ENCODE results near the gene RAET1L. TPM values are rescaled to one million over a fixed set of nuclear protein-coding genes. Genes with fewer than 3 reads are reported as not detected.
"Not testable (repeated sequence)": the region's sequence is repeated elsewhere in the genome, so short reads cannot be mapped to it uniquely, and the experiment has no call there.

Gene RAET1L
- total and polyA plus RNA-seq, 2 donors: not detected

- no peak overlapping the region for H3K27ac ChIP-seq (ENCODE audit: low read depth)
- H3K36me3 ChIP-seq (ENCODE audit: insufficient read depth): no peaks in the 10 kb centered on the region
- no peak overlapping the region for H3K4me3 ChIP-seq (ENCODE audit: low read depth, low read length)
- H3K4me1 ChIP-seq (ENCODE audit: insufficient read depth): no peaks in the 10 kb centered on the region
- WGBS: 27% methylated on average over 5 of the region's 5 CpGs
- no peak for DNase-seq (ENCODE audit: extremely low spot score)
Observed at GRCh38 chr6:149985481-149985937, 39.8 kb downstream of the RAET1L start.

GRCh38 chr6:149984773-149985172 lies 40.6 kb downstream of the RAET1L start:
- WGBS: 57% methylated on average over 5 of the region's 5 CpGs
- no peak overlapping the region for H3K27ac ChIP-seq (ENCODE audit: low read depth)
- H3K4me1 ChIP-seq (ENCODE audit: insufficient read depth): no peaks in the 10 kb centered on the region
- DNase-seq (ENCODE audit: extremely low spot score): no peak
- H3K4me3 ChIP-seq (ENCODE audit: low read depth, low read length): no peak overlapping the region
- no peaks in the 10 kb centered on the region for H3K36me3 ChIP-seq (ENCODE audit: insufficient read depth)

- H3K27ac ChIP-seq (ENCODE audit: low read depth): no peak overlapping the region
- no peak overlapping the region for H3K4me3 ChIP-seq (ENCODE audit: low read depth, low read length)
- WGBS: 20% methylated on average over 9 of the region's 9 CpGs
- H3K4me1 ChIP-seq (ENCODE audit: insufficient read depth): no peaks in the 10 kb centered on the region
- no peaks in the 10 kb centered on the region for H3K36me3 ChIP-seq (ENCODE audit: insufficient read depth)
- no peak for DNase-seq (ENCODE audit: extremely low spot score)
Observed at GRCh38 chr6:149983145-149983544, 42.2 kb downstream of the RAET1L start.

- no peak overlapping the region for H3K4me3 ChIP-seq (ENCODE audit: low read depth, low read length)
- 73% methylated on average over 6 of the region's 6 CpGs for WGBS
- no peak for DNase-seq (ENCODE audit: extremely low spot score)
Observed at GRCh38 chr6:149979293-149979692, 46.0 kb downstream of the RAET1L start.

GRCh38 chr6:149978610-149979009 lies 46.7 kb downstream of the RAET1L start:
- no peak for DNase-seq (ENCODE audit: extremely low spot score)
- Histone ChIP-seq H3K4me3 (ENCODE audit: low read depth, low read length) (no peak overlapping the region), H3K36me3 (ENCODE audit: insufficient read depth) (no peaks in the 10 kb centered on the region), H3K4me1 (ENCODE audit: insufficient read depth) (no peaks in the 10 kb centered on the region), H3K27ac (ENCODE audit: low read depth) (no peak overlapping the region)

More at GRCh38 chr6:149979293-149979692, 46.0 kb downstream of the RAET1L start:
- no peak overlapping the region for H3K27ac ChIP-seq (ENCODE audit: low read depth)
- no peaks in the 10 kb centered on the region for H3K4me1 ChIP-seq (ENCODE audit: insufficient read depth)
- H3K36me3 ChIP-seq (ENCODE audit: insufficient read depth): no peaks in the 10 kb centered on the region

GRCh38 chr6:149977221-149977620 lies 48.1 kb downstream of the RAET1L start:
- DNase-seq (ENCODE audit: extremely low spot score): no peak
- Histone ChIP-seq H3K36me3 (ENCODE audit: insufficient read depth) (no peaks in the 10 kb centered on the region), H3K4me1 (ENCODE audit: insufficient read depth) (no peaks in the 10 kb centered on the region), H3K4me3 (ENCODE audit: low read depth, low read length) (no peak overlapping the region), H3K27ac (ENCODE audit: low read depth) (no peak overlapping the region)
- WGBS: 79% methylated on average over 4 of the region's 4 CpGs

GRCh38 chr6:149975400-149975799 lies 49.9 kb downstream of the RAET1L start:
- Histone ChIP-seq H3K4me1 (ENCODE audit: insufficient read depth) (no peaks in the 10 kb centered on the region), H3K36me3 (ENCODE audit: insufficient read depth) (no peaks in the 10 kb centered on the region), H3K27ac (ENCODE audit: low read depth) (no peak overlapping the region), H3K4me3 (ENCODE audit: low read depth, low read length) (no peak overlapping the region)
- DNase-seq (ENCODE audit: extremely low spot score): no peak

- WGBS: 38% methylated on average over 3 of the region's 3 CpGs
- Histone ChIP-seq H3K4me3 (ENCODE audit: low read depth, low read length) (no peak overlapping the region), H3K4me1 (ENCODE audit: insufficient read depth) (no peaks in the 10 kb centered on the region), H3K36me3 (ENCODE audit: insufficient read depth) (no peaks in the 10 kb centered on the region), H3K27ac (ENCODE audit: low read depth) (no peak overlapping the region)
- no peak for DNase-seq (ENCODE audit: extremely low spot score)
Observed at GRCh38 chr6:149974825-149975224, 50.5 kb downstream of the RAET1L start.

- not testable (repeated sequence) for DNase-seq (ENCODE audit: extremely low spot score); H3K4me3 ChIP-seq (ENCODE audit: low read depth, low read length); H3K4me1 ChIP-seq (ENCODE audit: insufficient read depth); H3K27ac ChIP-seq (ENCODE audit: low read depth); H3K36me3 ChIP-seq (ENCODE audit: insufficient read depth)
- WGBS: 58% methylated on average over 6 of the region's 6 CpGs
Observed at GRCh38 chr6:149974394-149974793, 50.9 kb downstream of the RAET1L start.

GRCh38 chr6:149969635-149970034 lies 55.7 kb downstream of the RAET1L start:
- 83% methylated on average over 2 of the region's 2 CpGs for WGBS
- no peak for DNase-seq (ENCODE audit: extremely low spot score)
- H3K27ac ChIP-seq (ENCODE audit: low read depth): no peak overlapping the region
- H3K36me3 ChIP-seq (ENCODE audit: insufficient read depth): no peaks in the 10 kb centered on the region
- H3K4me3 ChIP-seq (ENCODE audit: low read depth, low read length): no peak overlapping the region
- H3K4me1 ChIP-seq (ENCODE audit: insufficient read depth): no peaks in the 10 kb centered on the region

- not testable (repeated sequence) for H3K4me3 ChIP-seq (ENCODE audit: low read depth, low read length); H3K36me3 ChIP-seq (ENCODE audit: insufficient read depth); H3K27ac ChIP-seq (ENCODE audit: low read depth); H3K4me1 ChIP-seq (ENCODE audit: insufficient read depth); DNase-seq (ENCODE audit: extremely low spot score)
- WGBS: 77% methylated on average over 2 of the region's 2 CpGs
Observed at GRCh38 chr6:149968909-149969308, 56.4 kb downstream of the RAET1L start.

Other genes with a start within 250 kb of the RAET1L start
- 50.2 TPM for gene LRP11, start 161.2 kb downstream of the RAET1L start, total RNA-seq
- gene LRP11, start 161.2 kb downstream of the RAET1L start, polyA plus RNA-seq: 26.6 TPM
- gene RAET1E, start 127.4 kb downstream of the RAET1L start, total RNA-seq: 0.74 TPM
- gene RAET1E, start 127.4 kb downstream of the RAET1L start, polyA plus RNA-seq: 0.99 TPM
- gene RAET1G, start 102.4 kb downstream of the RAET1L start, total RNA-seq: 1.2 TPM
- gene RAET1G, start 102.4 kb downstream of the RAET1L start, polyA plus RNA-seq: 3.4 TPM
- gene ULBP2, start 83.5 kb downstream of the RAET1L start, total RNA-seq: 0.26 TPM
- gene ULBP2, start 83.5 kb downstream of the RAET1L start, polyA plus RNA-seq: 0.49 TPM
- gene ULBP1, start 61.6 kb downstream of the RAET1L start, total RNA-seq: 0.16 TPM
- gene ULBP1, start 61.6 kb downstream of the RAET1L start, polyA plus RNA-seq: 0.03 TPM
- 3.4 TPM for gene ULBP3, start 43.6 kb upstream of the RAET1L start, total RNA-seq
- 1.1 TPM for gene ULBP3, start 43.6 kb upstream of the RAET1L start, polyA plus RNA-seq
- gene PPP1R14C, start 117.5 kb upstream of the RAET1L start, total RNA-seq: 0.42 TPM
- 0.08 TPM for gene PPP1R14C, start 117.5 kb upstream of the RAET1L start, polyA plus RNA-seq